GM15510 (cell line): ENCODE data around the gene NCSTN.

Experiments
- POLR2A ChIP-seq: IDR thresholded peaks from 3 replicates; pipeline ENCODE4 v1.6.1; 2011; ENCODE audit warnings: borderline replicate concordance; ENCODE audit not compliant: insufficient read length; ENCODE audit errors: extremely low read depth

NCSTN gene

DNA sequence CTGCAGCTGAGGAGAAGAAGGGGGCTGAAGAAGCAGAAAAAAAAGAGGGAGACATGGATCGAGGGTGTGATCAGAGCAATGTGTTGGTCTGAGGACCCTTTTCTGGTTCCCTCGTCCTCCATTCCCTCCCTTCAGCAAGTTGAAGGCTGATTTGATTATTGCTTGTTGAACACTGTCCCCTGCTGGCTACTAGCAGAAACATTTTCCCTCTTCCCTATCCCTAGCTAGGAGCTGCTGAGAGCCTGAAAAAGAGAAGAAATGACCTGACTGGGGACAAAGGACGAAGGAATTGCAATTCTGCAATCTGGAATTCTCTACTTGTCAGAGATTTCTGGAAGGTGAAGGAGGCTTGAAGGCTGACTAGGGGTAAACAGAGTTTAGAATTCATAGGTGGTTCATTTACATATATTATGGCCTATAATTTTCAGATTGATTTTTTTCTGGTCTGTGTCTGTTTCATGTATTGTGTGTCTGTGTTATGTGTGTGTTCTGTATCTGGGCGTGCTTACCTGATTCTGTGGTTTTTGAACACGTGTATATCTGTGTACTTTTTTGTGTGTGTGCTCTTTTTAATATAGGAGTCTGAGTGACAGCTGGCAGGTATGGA lies 33.4 kb downstream of the NCSTN start:
- no peak for TF ChIP-seq POLR2A

DNA sequence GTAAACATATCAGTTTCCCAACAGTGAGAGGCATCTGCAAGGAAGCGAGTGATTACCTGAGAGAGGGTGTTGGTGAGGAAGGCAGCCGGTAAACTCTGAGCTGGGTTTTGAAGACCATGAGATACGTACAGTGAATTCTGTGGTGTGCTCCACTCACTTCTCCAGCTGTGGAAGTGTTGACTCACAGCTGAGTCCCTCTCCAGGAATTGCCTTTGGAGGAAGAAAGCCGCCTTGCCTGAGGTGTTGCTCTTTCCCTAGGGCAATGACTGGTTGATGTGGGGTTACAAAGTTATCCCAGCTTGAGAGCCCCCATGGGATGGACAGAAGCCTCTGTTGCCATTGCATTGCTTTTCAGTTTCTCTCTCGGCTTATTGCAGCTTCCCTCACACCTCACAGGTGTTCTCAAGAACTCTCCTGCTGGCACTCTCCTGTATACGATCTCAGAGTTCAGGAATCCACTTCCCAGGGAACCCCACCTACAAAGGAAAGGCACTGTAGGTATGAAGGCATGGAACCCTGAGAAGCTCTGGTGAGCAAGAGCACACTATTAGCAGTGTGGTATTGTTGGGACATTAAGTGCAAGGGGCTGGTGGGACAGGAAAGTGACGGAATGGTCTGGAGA lies 34.5 kb downstream of the NCSTN start:
- no peak for TF ChIP-seq POLR2A

DNA sequence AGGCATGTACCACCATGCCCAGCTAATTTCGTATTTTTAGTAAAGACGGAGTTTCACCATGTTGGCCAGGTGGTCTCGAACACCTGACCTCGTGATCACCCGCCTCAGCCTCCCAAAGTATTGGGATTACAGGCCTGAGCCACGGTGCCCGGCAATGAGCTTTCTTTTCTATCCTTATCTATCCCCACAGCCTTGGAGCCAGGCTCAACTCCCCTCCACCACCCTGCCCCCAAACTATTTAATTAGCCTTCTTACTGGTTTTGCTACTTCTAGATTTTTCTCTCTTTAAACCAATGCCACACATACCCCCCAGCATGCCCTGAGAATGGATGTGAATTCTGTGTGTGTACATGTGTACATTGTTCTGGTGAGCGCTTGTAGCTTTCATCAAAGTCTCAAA lies 51.5 kb downstream of the NCSTN start:
- no peak for TF ChIP-seq POLR2A

DNA sequence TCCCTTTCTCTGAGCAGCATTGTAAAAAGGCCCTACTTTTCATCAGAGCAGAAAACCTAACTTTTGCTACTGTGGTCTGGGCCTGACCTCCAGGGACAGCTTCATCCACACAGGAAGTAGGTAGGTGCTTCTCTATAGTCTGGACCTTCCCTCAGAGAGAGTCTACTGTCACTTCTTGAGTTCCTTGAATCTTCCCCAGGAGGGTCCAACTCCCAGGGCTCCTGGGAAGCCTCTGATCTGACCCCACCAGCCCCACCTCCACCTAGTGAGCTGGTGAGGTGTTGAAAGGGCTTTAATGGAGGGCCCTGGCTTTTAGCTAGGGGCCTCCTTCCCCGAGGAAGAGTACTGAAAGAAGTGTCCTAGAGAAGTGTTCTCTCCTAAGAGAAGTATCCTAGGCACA lies 54.5 kb downstream of the NCSTN start:
- no peak for TF ChIP-seq POLR2A

DNA sequence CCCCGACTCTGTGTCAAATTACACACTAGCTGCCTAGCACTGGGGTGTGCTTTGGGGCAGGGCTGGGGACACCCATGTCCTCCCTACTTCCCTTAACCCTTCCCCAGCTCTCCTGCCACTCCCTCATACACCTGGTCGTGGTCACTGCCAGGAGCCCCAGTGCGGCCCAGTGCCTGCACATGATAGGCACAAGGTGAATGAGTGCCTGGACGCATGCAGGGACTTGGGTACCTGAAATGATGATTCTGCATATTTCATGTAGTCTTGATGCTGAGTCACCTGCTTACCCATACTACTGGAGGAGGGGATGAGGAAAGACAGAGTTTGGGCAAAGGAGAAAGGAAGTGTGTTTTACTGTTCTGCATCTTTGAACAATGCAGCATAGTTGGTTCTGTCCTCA lies 55.6 kb downstream of the NCSTN start:
- TF ChIP-seq POLR2A = no peak

DNA sequence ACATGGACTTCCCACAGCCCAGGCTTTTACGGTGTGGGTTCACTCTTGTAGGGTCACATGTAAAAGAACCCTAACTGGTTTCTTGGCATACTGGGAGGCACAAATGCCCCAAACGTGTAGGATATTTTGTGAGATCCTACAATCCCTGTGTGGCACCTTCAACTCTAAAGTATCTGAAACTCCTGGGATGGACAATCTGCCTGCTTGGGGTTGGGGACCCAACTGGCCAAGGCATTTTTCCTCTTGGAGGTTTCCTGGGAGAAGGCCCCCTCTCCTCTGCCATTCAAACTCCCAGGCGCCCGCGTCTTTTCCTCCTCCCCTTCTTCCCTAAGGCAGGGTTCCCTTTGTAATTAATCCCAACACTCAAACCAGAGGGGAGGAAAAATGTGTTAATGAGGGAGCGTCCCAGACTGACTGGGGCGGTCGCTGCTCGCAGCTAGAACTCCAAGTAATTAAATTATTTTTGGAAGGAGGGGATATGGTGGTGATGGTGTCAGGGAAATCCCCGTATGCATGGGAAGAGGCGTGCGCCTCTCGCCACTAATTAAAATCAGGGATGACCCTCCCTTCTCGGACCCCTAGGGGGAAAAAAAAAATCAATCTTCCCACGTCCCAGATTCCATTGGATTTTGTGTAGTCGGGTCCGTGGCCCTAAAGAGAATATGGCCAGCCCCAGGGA lies 56.5 kb downstream of the NCSTN start:
- TF ChIP-seq POLR2A = no peak

DNA sequence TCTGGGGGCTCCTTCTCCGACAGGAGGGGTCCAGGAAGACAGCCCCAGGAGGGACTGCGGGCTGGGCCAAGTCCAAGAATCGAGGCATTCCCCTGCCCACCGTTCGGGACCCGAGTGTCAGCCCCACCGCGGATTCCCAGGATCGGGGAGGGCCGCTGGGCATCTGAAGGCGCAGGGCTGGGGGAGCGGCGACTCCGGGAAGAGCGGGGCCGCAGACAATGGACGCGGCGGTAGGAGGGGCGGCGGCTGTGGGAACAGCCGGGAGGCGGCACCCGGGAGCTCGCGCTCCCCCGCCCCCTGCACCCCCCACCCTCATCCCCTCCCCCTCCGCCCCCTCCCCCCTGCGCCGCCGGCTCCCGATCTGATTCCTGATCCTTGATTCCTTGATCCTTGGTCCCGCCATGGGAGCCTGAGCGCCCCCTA lies 57.1 kb downstream of the NCSTN start, which contains the start of gene VANGL2:
Gene VANGL2, plus strand, starts transcription at position 342 of the 423 bp plus-strand sequence. CDS start 15,274 bp downstream, outside the sequence.
- TF ChIP-seq POLR2A = no peak

DNA sequence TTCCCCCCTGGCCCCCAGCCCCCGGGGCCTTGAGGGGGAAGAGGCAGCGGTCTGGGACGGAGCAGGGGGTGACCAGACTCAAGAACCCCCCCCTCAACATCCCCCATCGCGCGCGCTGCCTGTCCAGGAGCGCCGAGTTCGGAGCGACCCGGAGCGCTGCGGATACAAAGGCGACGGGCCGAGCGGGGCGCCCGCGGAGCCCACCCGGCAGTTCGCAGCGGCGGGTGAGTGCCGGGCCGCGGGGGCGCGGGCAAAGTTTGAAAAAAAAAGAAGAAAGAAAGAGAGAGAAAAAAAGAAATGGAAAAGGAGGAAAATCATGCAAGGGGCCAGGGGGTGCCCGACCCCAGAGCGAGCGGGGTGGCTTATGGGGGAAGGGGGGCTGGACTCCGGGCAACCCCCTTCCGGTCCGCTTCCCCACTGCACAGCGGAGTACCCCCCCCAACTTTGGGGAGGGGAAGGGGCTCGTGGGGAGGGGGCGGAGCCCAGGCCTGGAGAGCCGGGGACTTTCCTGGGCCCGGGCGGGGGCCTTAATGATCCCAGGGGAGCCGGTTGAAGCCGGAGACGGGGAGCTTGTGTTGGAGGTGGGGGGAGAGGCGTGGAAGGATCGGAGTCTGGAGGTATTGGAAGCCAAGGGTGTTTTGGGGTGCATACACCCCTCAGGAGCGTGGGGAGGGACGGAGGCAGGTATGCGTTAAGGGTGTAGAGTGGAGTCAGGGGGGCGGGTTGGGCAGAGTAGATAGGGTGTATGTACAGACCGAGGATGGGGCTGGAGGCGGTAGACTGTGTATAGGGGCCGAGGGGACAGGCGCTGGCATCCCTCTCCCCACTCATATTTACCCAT lies 57.7 kb downstream of the NCSTN start:
- TF ChIP-seq POLR2A = no peak

DNA sequence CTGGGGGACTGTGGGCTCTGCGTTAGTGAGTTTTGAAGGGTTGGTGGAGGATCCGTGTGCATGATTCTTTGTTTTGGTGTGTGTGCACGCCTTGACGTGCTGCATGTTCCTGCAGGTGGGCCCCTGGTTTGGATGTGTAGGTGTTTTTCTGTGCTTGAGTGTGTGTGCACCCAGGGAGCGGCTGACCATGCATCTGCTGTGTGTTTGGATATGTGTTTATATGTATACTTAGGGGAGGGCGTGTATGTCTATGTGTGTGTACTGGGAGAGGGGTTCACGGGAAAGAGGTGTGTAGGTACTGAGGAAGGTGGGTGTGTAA lies 58.3 kb downstream of the NCSTN start:
- no peak for TF ChIP-seq POLR2A

DNA sequence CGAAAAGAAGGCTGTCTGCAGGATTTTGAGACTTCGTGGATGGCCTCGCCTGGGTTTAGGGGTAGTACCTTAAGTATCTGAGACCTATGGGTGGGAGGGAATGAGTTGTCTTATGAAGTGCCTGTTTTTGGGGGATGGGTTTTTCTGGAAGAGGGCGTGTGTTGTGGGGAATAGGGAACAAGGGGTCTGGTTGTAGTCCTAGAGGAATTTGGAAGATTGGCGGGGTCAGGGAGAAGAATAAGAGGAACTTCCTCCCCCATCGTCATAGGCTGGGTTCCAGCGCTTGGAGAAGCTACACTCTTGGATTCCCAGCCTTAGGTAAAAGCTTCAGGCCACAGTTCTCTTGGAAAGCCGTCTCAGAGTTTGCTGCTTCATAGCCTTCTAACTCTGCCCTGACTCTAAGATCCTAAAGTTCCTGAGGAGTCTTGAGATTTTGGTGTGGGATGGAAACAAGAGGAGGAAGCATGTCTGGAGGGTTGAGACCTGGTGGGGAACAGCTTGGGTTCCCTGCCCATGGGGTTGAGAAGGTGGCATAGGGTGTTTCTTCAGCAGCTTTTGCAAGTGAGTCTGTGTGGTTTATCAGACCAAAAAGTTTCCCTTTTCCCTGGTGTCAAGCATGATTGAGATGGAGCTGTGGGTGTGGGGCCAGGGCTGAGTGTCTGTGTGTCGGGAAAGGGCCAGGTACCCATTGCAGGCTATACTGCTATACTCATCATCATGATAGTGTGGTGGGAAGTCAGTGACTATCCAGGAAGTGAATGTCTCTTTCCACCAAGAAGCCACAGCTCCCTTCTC lies 59.0 kb downstream of the NCSTN start:
- TF ChIP-seq POLR2A = no peak

DNA sequence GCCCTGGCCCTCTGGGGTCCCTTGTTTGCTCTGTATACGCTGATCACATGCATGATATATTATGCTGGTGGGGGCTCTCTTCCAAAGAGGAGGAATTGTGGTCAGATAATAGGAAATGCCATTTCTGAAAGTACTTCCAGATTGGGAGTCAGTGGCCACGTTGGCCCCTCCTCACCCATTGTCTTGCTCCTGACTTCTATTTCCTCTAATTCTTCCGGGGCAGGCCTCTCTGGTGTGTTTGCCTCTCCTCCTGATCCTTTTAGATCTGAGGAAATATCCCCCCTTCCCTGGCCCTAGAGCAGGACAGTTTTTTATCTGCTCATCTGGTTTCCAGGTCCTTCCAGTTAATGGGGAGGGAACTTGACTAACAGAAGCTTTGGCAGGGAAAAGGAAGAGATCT lies 60.1 kb downstream of the NCSTN start:
- no peak for TF ChIP-seq POLR2A

DNA sequence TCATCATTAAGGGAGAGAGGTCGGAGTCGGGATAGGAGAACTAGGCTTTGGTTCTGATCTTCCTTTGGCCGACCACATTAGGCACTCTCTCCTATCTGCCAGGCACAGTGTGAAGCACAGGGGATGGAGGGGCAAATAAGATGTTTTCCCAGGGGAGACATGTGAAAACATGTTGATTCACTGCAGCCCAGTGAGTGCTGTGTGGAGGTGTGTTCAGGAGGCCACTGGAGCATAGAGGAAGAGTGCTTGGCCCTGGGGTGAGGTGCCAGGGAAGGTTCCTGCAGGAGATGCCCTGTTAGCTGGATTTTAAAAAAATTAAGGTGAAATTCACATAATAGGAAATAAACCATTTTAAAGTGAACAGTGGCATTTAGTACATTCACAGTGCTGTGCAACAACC lies 60.9 kb downstream of the NCSTN start:
- no peak for TF ChIP-seq POLR2A

DNA sequence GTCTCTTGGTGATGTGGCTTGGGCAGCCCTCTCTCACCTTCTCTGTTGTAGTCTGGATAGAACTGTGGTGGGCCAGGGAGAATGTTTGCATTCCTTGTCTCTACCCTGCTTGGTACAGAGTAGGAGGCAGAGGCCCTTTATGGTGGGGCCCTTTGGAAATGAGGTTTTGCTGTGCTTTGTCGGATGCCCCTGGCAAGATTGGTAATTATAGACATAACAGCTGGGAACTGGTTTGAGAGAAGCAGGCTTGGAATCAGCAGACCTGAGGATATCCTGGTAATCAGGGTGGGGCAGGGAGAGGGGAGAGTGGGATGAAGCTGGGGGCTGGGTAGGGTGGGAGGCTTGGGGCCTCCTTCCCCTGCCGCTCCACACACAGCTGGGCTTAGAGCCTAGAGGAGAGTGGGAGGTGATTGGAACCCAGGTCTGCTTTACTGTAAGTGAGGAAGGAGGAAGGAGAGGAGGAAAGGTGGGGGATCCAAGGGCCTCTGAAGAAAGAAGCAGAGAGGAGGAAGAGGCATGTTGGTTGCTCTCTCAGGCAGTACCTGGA lies 62.2 kb downstream of the NCSTN start:
- TF ChIP-seq POLR2A = no peak
